Gastroesophageal sphincter (tissue), 3 donors: ENCODE data around the gene NUP153.

Experiments used
- EP300 ChIP-seq: sonication (generic); formaldehyde crosslinking; IDR thresholded peaks from one replicate; pipeline ENCODE4 v1.6.1; 2017; ENCODE audit warnings: antibody characterized with exemption, mild to moderate bottlenecking
- POLR2A ChIP-seq, 2 donors: fragments of 450-650 bp; IDR thresholded peaks; one replicate each; pipeline ENCODE4 v1.6.1; 2017; ENCODE audit warnings: antibody characterized with exemption in 2 of 2, mild to moderate bottlenecking in 2 of 2, moderate library complexity in 1 of 2
- TF ChIP-seq, protein P1 (sequence below), 4 experiments: fragments of 200-600 bp in 2 of 4; fragments of 450-650 bp in 2 of 4; sonication (generic) in 1 of 4; IDR thresholded peaks; one replicate each; pipeline ENCODE4 v1.5.1; 2017 to 2019; ENCODE audit warnings: antibody characterized with exemption in 4 of 4, mild to moderate bottlenecking in 2 of 4, moderate library complexity in 2 of 4

DNA sequence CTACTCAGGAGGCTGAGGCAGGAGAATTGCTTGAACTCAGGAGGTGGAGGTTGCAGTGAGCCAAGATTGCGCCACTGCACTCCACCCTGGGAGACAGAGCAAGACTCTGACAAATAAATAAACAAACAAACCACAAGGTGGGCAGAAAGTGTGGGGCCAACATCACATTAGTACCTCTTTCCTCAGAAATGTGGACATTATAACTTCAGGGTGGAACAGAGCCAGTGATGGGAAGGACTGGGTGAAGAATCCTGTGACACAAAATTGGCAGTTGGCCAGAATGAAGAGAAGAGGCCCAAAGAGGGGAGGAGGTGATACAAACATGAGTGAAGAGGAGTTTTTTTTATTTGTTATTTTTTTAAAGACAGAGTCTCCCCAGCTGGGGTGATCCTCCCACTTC lies 50.6 kb downstream of the NUP153 start:
- TF ChIP-seq, protein P1, sequence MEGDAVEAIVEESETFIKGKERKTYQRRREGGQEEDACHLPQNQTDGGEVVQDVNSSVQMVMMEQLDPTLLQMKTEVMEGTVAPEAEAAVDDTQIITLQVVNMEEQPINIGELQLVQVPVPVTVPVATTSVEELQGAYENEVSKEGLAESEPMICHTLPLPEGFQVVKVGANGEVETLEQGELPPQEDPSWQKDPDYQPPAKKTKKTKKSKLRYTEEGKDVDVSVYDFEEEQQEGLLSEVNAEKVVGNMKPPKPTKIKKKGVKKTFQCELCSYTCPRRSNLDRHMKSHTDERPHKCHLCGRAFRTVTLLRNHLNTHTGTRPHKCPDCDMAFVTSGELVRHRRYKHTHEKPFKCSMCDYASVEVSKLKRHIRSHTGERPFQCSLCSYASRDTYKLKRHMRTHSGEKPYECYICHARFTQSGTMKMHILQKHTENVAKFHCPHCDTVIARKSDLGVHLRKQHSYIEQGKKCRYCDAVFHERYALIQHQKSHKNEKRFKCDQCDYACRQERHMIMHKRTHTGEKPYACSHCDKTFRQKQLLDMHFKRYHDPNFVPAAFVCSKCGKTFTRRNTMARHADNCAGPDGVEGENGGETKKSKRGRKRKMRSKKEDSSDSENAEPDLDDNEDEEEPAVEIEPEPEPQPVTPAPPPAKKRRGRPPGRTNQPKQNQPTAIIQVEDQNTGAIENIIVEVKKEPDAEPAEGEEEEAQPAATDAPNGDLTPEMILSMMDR (IDR thresholded peaks at IDR 0.05) = no peak
- TF ChIP-seq EP300 (no peak), POLR2A (IDR thresholded peaks at IDR 0.05) (no peak)
